ENCODE measurements around the gene HSP90B1. TPM values are rescaled to one million over a fixed set of nuclear protein-coding genes. Genes with fewer than 3 reads are reported as not detected.

Gene HSP90B1
- total and polyA plus RNA-seq, 10 of the 15 experiments (the other 5 are each of a cell fraction or from before 2014, with no cell fraction given) = 254 to 968 (median 560) TPM

DNA sequence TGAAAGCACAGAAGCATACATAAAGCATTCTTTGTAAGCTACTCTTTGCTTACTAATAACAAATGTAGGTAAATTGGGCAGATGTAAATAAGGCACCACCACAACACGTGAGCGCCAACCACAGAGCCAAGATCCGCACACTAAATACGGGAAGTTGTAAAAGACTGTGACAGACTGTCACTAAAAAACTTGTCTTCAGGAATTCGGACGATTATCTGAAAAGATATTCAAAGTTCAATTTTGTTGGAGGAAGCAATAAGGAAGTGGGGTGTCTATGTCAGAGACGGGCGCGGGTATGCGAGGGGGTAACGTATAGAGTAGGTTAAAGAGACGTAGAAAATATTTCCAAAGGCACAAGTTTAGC lies 1.5 kb upstream of the HSP90B1 start (continued):
- TF ChIP-seq, protein P1, sequence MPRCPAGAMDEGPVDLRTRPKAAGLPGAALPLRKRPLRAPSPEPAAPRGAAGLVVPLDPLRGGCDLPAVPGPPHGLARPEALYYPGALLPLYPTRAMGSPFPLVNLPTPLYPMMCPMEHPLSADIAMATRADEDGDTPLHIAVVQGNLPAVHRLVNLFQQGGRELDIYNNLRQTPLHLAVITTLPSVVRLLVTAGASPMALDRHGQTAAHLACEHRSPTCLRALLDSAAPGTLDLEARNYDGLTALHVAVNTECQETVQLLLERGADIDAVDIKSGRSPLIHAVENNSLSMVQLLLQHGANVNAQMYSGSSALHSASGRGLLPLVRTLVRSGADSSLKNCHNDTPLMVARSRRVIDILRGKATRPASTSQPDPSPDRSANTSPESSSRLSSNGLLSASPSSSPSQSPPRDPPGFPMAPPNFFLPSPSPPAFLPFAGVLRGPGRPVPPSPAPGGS (IDR thresholded peaks at IDR 0.05; ENCODE audit: borderline replicate concordance, insufficient read depth, low read depth, low read length, poor library complexity, severe bottlenecking) = peak; percentile 33
- TF ChIP-seq PAX8 (IDR thresholded peaks at IDR 0.05) (no peak), PML (IDR thresholded peaks at IDR 0.05; ENCODE audit: low read length) (no peak; the same call in 1 of the 2 replicates), NR2F1 (conservative IDR thresholded peaks at IDR 0.05) (peak; percentile 40; the same call in 1 of the 2 replicates), EED (IDR thresholded peaks at IDR 0.05; ENCODE audit: low read depth) (peak; percentile 59; the same call in 1 of the 2 replicates), ETV6 (conservative IDR thresholded peaks at IDR 0.05 in 1 of 2, IDR thresholded peaks at IDR 0.05 in 1 of 2; ENCODE audit: borderline replicate concordance in 1 of 2, low read depth in 1 of 2) (peak in 1 of 2 experiments; percentile 73; a peak in 2 of 4 replicates), JUND (IDR thresholded peaks at IDR 0.05; ENCODE audit: low read depth, low read length) (peak; percentile 76), NFYB (IDR thresholded peaks at IDR 0.05; ENCODE audit: insufficient read depth, low read depth, low read length) (no peak)
- TF ChIP-seq, protein P2, sequence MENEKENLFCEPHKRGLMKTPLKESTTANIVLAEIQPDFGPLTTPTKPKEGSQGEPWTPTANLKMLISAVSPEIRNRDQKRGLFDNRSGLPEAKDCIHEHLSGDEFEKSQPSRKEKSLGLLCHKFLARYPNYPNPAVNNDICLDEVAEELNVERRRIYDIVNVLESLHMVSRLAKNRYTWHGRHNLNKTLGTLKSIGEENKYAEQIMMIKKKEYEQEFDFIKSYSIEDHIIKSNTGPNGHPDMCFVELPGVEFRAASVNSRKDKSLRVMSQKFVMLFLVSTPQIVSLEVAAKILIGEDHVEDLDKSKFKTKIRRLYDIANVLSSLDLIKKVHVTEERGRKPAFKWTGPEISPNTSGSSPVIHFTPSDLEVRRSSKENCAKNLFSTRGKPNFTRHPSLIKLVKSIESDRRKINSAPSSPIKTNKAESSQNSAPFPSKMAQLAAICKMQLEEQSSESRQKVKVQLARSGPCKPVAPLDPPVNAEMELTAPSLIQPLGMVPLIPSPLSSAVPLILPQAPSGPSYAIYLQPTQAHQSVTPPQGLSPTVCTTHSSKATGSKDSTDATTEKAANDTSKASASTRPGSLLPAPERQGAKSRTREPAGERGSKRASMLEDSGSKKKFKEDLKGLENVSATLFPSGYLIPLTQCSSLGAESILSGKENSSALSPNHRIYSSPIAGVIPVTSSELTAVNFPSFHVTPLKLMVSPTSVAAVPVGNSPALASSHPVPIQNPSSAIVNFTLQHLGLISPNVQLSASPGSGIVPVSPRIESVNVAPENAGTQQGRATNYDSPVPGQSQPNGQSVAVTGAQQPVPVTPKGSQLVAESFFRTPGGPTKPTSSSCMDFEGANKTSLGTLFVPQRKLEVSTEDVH (IDR thresholded peaks at IDR 0.05; ENCODE audit: low read depth, partially characterized antibody) = peak; percentile 55
